ENCODE measurements around the gene MIF4GD.

The MIF4GD gene

GRCh38 chr17:75271233-75271954 is 363 bp upstream of the MIF4GD start:
- peaks cover 41% of the 10 kb centered on the region for H3K4me1 ChIP-seq (ENCODE audit: insufficient read depth, low read length)
- peaks cover 39% of the 10 kb centered on the region for H3K79me2 ChIP-seq (ENCODE audit: insufficient read depth, low read length)
- H3K4me2 ChIP-seq (ENCODE audit: insufficient read depth, low read length), result peak overlapping the region; percentile 86
- H3K27ac ChIP-seq (ENCODE audit: low read length), result peak overlapping the region; percentile 89
- ATAC-seq (ENCODE audit: insufficient read depth, low read depth), result peak; percentile 77
- H2AFZ ChIP-seq (ENCODE audit: low read depth, low read length), result peak overlapping the region; percentile 96
- DNase-seq, result peak; percentile 85
- peaks cover 47% of the 10 kb centered on the region for H3K36me3 ChIP-seq (ENCODE audit: insufficient read depth, low read length)
- no peak for TF ChIP-seq EZH2 (IDR thresholded peaks at IDR 0.05; ENCODE audit: borderline replicate concordance, low read depth, low read length, severe bottlenecking)
- TF ChIP-seq, protein P1, sequence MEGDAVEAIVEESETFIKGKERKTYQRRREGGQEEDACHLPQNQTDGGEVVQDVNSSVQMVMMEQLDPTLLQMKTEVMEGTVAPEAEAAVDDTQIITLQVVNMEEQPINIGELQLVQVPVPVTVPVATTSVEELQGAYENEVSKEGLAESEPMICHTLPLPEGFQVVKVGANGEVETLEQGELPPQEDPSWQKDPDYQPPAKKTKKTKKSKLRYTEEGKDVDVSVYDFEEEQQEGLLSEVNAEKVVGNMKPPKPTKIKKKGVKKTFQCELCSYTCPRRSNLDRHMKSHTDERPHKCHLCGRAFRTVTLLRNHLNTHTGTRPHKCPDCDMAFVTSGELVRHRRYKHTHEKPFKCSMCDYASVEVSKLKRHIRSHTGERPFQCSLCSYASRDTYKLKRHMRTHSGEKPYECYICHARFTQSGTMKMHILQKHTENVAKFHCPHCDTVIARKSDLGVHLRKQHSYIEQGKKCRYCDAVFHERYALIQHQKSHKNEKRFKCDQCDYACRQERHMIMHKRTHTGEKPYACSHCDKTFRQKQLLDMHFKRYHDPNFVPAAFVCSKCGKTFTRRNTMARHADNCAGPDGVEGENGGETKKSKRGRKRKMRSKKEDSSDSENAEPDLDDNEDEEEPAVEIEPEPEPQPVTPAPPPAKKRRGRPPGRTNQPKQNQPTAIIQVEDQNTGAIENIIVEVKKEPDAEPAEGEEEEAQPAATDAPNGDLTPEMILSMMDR (IDR thresholded peaks at IDR 0.05; ENCODE audit: borderline replicate concordance, extremely low read depth, low read length, poor library complexity, severe bottlenecking), result peak; percentile 84
- H3K9me3 ChIP-seq (ENCODE audit: insufficient read depth, low read length, severe bottlenecking), result no peaks in the 10 kb centered on the region
- H3K4me3 ChIP-seq (ENCODE audit: low read depth in 1 of 2, low read length in 2 of 2), result peak overlapping the region; percentile 76 to 98
- H3K27me3 ChIP-seq (ENCODE audit: insufficient read depth, low read length, poor library complexity), result no peaks in the 10 kb centered on the region
- H3K9ac ChIP-seq (ENCODE audit: low read depth, low read length), result peak overlapping the region; percentile 91
- H4K20me1 ChIP-seq (ENCODE audit: insufficient read depth, low read length), result peaks cover 8% of the 10 kb centered on the region

DNA sequence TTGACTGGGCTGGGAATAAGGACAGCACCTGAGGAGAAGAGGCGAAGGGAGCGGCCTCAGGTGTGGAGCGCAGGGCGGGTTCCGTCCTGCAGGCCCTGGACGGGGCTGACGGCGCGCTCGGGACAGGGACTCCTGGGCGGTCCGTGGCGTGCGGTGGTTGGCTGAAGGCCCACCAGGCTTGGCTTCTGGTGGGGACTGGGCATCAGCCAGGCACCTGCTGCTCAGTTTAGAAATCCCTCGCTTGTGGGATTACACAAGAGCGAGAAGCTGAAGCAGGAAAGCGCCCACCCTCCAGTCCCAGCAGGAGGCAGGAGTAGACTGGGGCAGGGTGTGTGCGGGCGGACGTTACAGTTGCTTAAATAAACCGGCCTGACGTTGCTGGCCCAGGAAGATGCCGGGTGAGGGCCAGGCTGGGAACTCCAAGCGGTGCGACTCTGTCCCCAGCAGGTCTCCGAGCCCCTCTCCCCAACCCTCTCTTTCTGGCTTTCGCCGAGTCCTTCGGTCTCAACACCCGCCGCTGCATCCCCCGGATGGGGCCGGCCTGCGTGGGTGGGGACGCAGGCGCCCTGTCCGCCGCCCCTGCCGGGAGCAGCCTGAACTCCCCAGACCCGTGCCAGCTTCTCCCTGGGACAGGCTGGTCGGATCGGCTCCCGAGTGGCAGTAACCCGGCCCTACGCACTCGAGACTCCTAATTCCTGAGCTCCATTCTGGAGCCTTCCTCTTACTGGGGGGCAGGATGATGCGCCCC is 639 bp downstream of the MIF4GD start:
- peaks cover 53% of the 10 kb centered on the region for H3K36me3 ChIP-seq (ENCODE audit: insufficient read depth, low read length)
- H3K9ac ChIP-seq (ENCODE audit: low read depth, low read length), result peak overlapping the region; percentile 91
- H3K4me1 ChIP-seq (ENCODE audit: insufficient read depth, low read length), result peaks cover 41% of the 10 kb centered on the region
- H2AFZ ChIP-seq (ENCODE audit: low read depth, low read length), result peak overlapping the region; percentile 91
- ATAC-seq (ENCODE audit: insufficient read depth, low read depth) (peak; percentile 50), DNase-seq (peak; percentile 68)
- H3K9me3 ChIP-seq (ENCODE audit: insufficient read depth, low read length, severe bottlenecking), result no peaks in the 10 kb centered on the region
- peak overlapping the region; percentile 64 to 98; a peak in 3 of 4 replicates for H3K4me3 ChIP-seq (ENCODE audit: low read depth in 1 of 2, low read length in 2 of 2)
- peaks cover 8% of the 10 kb centered on the region for H4K20me1 ChIP-seq (ENCODE audit: insufficient read depth, low read length)
- no peaks in the 10 kb centered on the region for H3K27me3 ChIP-seq (ENCODE audit: insufficient read depth, low read length, poor library complexity)
- peak overlapping the region; percentile 80 for H3K27ac ChIP-seq (ENCODE audit: low read length)
- peaks cover 40% of the 10 kb centered on the region for H3K79me2 ChIP-seq (ENCODE audit: insufficient read depth, low read length)
- TF ChIP-seq EZH2 (IDR thresholded peaks at IDR 0.05; ENCODE audit: borderline replicate concordance, low read depth, low read length, severe bottlenecking), result no peak
- TF ChIP-seq, protein P1 (IDR thresholded peaks at IDR 0.05; ENCODE audit: borderline replicate concordance, extremely low read depth, low read length, poor library complexity, severe bottlenecking), result peak; percentile 67
- peak overlapping the region; percentile 96 for H3K4me2 ChIP-seq (ENCODE audit: insufficient read depth, low read length)

DNA sequence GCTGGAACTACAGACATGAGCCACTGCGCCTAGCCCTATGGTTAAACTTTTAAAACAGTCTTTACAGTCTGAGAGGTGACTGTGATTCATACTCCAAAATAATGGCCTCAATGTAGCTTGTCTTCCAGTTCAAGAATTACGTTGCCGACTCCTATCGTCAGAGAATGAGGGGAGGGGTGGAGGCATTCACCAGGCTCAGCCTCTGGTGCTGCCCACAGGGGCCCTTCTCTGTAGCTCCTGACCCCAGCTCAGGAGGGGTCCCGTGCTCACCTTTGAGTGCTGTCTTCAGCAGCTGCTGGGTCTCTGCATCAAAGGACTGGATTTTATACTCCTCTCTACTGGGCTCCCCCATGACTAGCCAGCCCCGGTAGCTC is 1.2 kb downstream of the MIF4GD start:
- Histone ChIP-seq H3K4me2 (ENCODE audit: insufficient read depth, low read length) (peak overlapping the region; percentile 96), H3K79me2 (ENCODE audit: insufficient read depth, low read length) (peaks cover 42% of the 10 kb centered on the region), H3K4me3 (ENCODE audit: low read depth in 1 of 2, low read length in 2 of 2) (peak overlapping the region; percentile 64 to 98; a peak in 3 of 4 replicates), H2AFZ (ENCODE audit: low read depth, low read length) (peak overlapping the region; percentile 91), H3K9me3 (ENCODE audit: insufficient read depth, low read length, severe bottlenecking) (no peaks in the 10 kb centered on the region), H4K20me1 (ENCODE audit: insufficient read depth, low read length) (peaks cover 8% of the 10 kb centered on the region), H3K9ac (ENCODE audit: low read depth, low read length) (peak overlapping the region; percentile 91), H3K27ac (ENCODE audit: low read length) (peak overlapping the region; percentile 80), H3K36me3 (ENCODE audit: insufficient read depth, low read length) (peaks cover 52% of the 10 kb centered on the region), H3K4me1 (ENCODE audit: insufficient read depth, low read length) (peaks cover 41% of the 10 kb centered on the region), H3K27me3 (ENCODE audit: insufficient read depth, low read length, poor library complexity) (no peaks in the 10 kb centered on the region)
- ATAC-seq (ENCODE audit: insufficient read depth, low read depth) (no peak), DNase-seq (no peak)
- TF ChIP-seq EZH2 (IDR thresholded peaks at IDR 0.05; ENCODE audit: borderline replicate concordance, low read depth, low read length, severe bottlenecking), result no peak
- TF ChIP-seq, protein P1 (IDR thresholded peaks at IDR 0.05; ENCODE audit: borderline replicate concordance, extremely low read depth, low read length, poor library complexity, severe bottlenecking), result no peak
